ENCODE data around the gene KIF19.
"Not testable (repeated sequence)": the region's sequence is repeated elsewhere in the genome, so short reads cannot be mapped to it uniquely, and the experiment has no call there.

Gene KIF19

GRCh38 chr17:74405311-74405710 lies 79.3 kb downstream of the KIF19 start:
- H4K5ac ChIP-seq (ENCODE audit: low read length); H3K56ac ChIP-seq (ENCODE audit: low read length); H3K36me3 ChIP-seq (ENCODE audit: control insufficient read depth, insufficient read depth, low read length); H2BK15ac ChIP-seq (replicated peaks; ENCODE audit: low read depth); H3K4me3 ChIP-seq (ENCODE audit: low read length); H3K79me1 ChIP-seq (ENCODE audit: low read length); DNase-seq; H3K4me2 ChIP-seq (ENCODE audit: low read length); H2BK120ac ChIP-seq (ENCODE audit: low read depth, low read length); H3K4me1 ChIP-seq (ENCODE audit: control insufficient read depth, low read depth, low read length); H3K27ac ChIP-seq (ENCODE audit: low read depth, low read length); H3K23ac ChIP-seq (ENCODE audit: low read length); H4K8ac ChIP-seq (ENCODE audit: low read depth, low read length); H3K9ac ChIP-seq (ENCODE audit: low read length); H2BK5ac ChIP-seq (ENCODE audit: low read length); H3K79me2 ChIP-seq (ENCODE audit: control insufficient read depth, insufficient read depth, low read length); H3K4ac ChIP-seq (ENCODE audit: low read depth, low read length); H3K27me3 ChIP-seq (ENCODE audit: insufficient read depth, low read length, poor library complexity); H3K18ac ChIP-seq (ENCODE audit: low read length); H2AK5ac ChIP-seq (ENCODE audit: low read length): not testable (repeated sequence)
- WGBS (ENCODE audit: extremely low coverage, insufficient coverage, low lambda C conversion rate) = no CpG with 5 or more reads among the region's 5 CpGs
